H54 (cell line): ENCODE results near the gene EPHB4.
"Not testable (repeated sequence)": the region's sequence is repeated elsewhere in the genome, so short reads cannot be mapped to it uniquely, and the experiment has no call there.

Source experiments
- DNase-seq: peaks from one replicate; pipeline ENCODE4 v3.0.0; 2011; ENCODE audit warnings: low spot score, mixed read lengths; ENCODE audit not compliant: insufficient read length
- FAIRE-seq: peaks from 3 replicates; lab custom pipeline; 2011; peaks lifted over from hg19 to GRCh38; lab: Jason Lieb, UNC
- POLR2A ChIP-seq: IDR thresholded peaks from 2 replicates; pipeline ENCODE4 v1.6.1; 2011; ENCODE audit warnings: low read depth, mild to moderate bottlenecking, low read length

The EPHB4 gene

GRCh38 chr7:100773491-100773890 lies 53.8 kb downstream of the EPHB4 start:
- no peak for TF ChIP-seq POLR2A
- no peak for FAIRE-seq
- DNase-seq = no peak

DNA sequence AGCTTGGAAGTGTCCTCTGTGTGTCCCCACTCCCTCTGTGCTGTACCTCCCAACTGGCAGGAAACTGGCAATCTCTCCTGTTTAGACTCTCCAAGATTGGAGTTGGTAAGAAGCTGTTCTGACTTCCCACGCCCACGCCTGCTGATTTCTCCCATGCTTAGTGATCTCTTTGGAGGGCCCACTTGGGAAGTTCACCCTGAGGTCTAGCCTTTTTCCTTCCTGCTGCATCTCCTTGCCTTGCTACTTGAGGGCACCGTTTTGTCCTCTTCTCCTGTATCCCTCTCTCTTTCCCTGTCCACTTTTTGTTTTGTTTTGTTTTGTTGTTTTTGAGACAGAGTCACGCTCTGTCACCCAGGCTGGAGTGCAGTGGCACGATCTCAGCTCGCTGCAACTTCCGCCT lies 58.5 kb downstream of the EPHB4 start:
- no peak for TF ChIP-seq POLR2A
- FAIRE-seq (no peak), DNase-seq (no peak)

DNA sequence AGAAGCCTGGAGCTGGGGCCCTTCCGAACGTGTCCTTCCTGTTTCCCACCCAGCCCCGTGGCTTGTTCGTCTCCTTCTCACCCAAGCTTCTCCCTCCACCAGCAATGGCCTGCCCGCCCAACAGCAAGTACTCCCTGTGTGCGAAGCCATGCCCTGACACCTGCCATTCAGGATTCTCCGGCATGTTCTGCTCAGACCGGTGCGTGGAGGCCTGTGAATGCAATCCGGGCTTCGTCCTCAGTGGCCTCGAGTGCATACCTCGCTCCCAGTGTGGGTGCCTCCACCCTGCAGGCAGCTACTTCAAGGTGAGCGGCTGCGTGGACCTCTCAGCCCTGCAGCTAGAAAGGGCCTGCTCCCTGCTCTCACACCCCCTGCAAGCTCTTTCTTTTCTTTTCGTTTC lies 62.1 kb downstream of the EPHB4 start:
- TF ChIP-seq POLR2A = no peak
- DNase-seq (no peak), FAIRE-seq (no peak)

DNA sequence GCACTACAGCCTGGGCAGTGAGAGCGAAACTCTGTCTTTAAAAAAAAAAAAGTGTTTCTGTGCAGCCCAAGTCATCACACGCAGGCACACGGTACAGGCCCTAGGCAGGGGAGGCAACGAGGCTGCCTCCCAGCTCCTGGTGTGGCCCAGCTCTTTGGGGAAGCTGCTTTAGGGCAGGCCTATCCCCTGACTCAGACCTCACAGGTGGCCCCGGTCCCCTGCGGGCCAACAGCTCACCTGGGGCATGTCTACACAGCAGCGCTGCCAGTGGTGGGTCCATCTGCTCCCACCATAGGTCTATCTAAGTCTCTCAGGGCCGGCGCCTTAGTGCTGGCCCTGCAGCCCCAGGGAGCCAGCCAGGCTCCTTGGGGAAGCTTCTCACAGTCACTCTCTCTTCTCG lies 62.5 kb downstream of the EPHB4 start:
- TF ChIP-seq POLR2A = no peak
- DNase-seq = no peak
- no peak for FAIRE-seq

- TF ChIP-seq POLR2A = no peak
- FAIRE-seq (no peak), DNase-seq (no peak)
These were observed 63.7 kb downstream of the EPHB4 start for GRCh38 chr7:100763556-100764140.

- not testable (repeated sequence) for FAIRE-seq, DNase-seq
These were observed 64.5 kb downstream of the EPHB4 start for GRCh38 chr7:100762841-100763240.

DNA sequence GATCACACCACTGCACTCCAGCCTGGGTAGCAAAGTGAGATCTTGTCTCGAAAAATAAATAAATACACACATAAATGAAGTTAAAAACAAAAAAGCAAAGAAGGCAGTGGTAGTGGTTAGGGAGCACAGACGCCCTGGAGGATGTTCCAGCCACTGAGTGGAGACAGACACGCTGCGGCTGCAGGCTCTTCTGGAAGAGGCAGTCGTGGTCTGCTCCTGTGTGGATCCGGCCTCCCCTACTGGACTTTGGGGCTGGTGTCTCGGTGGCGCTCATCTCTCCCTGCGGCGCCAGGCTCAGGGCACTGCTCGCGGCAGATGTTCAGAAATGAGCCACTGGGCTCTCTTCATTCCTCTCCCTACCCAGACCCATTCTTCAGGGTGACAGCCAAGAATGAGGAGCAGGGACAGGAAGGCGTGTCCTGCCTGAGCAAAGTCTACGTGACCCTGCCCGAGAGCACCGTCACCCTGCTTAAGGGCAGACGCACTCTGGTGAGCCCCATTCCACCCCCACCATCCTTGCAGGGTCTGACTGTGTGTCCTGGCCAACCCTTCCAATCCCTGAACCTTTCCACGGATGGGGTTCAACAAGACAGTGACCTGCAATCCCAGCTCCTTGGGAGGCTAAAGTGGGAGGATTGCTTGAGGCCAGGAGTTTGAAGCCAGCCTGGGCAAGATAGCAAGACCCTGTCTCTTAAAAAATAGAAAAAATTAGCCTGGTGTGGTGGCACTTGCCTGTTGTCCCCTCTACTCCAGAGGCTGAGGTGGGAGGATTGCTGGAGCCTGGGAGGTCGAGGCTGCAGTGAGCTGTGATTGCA lies 67.8 kb downstream of the EPHB4 start:
- no peak for TF ChIP-seq POLR2A
- FAIRE-seq (no peak), DNase-seq (no peak)

DNA sequence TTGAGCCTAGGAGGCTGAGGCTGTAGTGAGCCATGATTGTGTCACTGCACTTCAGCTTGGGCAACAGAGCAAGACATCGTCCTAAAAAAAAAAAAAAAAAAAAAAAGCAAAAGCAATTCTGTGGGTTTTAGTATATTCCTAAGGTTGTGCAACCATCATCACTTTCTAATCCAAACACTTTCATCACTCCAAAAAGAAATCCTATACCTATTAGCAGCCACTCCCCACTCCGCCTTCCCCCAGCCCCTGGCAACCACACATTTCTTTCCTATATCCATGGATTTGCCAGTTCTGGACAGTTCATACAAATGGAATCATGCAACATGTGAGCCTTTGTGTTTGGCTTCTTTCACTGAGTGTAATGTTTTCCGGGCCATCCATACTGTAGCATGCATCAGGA lies 73.6 kb downstream of the EPHB4 start:
- TF ChIP-seq POLR2A = no peak
- no peak for DNase-seq
- no peak for FAIRE-seq

GRCh38 chr7:100752994-100753393 lies 74.3 kb downstream of the EPHB4 start:
- no peak for DNase-seq
- no peak for FAIRE-seq
- no peak for TF ChIP-seq POLR2A
